Karpas-422 (cell line): ENCODE measurements around the gene OPCML. TPM values are rescaled to one million over a fixed set of nuclear protein-coding genes. Genes with fewer than 3 reads are reported as not detected.

ENCODE experiments used
- DNase-seq: peaks from one replicate; pipeline ENCODE4 v3.0.0-alpha.2; 2015
- H2AFZ ChIP-seq: fragments of 200-600 bp; sonication (generic); 2 replicates; pipeline ENCODE4 v1.6.1; 2014; ENCODE audit warnings: antibody characterized with exemption, low read length, mixed read lengths
- H3K27ac ChIP-seq: fragments of 200-600 bp; sonication (generic); 2 replicates; pipeline ENCODE4 v1.5.1; 2014; ENCODE audit warnings: mild to moderate bottlenecking, low read length, moderate library complexity
- H3K27me3 ChIP-seq: fragments of 200-600 bp; sonication (generic); 2 replicates; pipeline ENCODE4 v1.6.1; 2014; ENCODE audit warnings: low read length, mixed read lengths
- H3K36me3 ChIP-seq: fragments of 200-600 bp; sonication (generic); 2 replicates; pipeline ENCODE4 v1.6.1; 2014; ENCODE audit warnings: low read length, mixed read lengths; ENCODE audit not compliant: insufficient read depth
- H3K4me1 ChIP-seq: fragments of 200-600 bp; sonication (generic); 2 replicates; pipeline ENCODE4 v1.6.1; 2014; ENCODE audit warnings: mild to moderate bottlenecking, low read length, mixed read lengths
- H3K4me2 ChIP-seq: fragments of 200-600 bp; sonication (generic); 2 replicates; pipeline ENCODE4 v1.6.1; 2014; ENCODE audit warnings: low read length, low read depth, mild to moderate bottlenecking; ENCODE audit not compliant: poor library complexity, severe bottlenecking
- H3K4me3 ChIP-seq: fragments of 200-600 bp; sonication (generic); 2 replicates; pipeline ENCODE4 v1.5.1; 2014; ENCODE audit warnings: mild to moderate bottlenecking, antibody characterized with exemption, low read length, mixed read lengths
- H3K79me2 ChIP-seq: fragments of 200-600 bp; sonication (generic); 2 replicates; pipeline ENCODE4 v1.6.1; 2014; ENCODE audit warnings: mild to moderate bottlenecking, low read length, mixed read lengths
- H3K9ac ChIP-seq: fragments of 200-600 bp; sonication (generic); 2 replicates; pipeline ENCODE4 v1.6.0; 2014; ENCODE audit warnings: low read length
- H3K9me2 ChIP-seq: fragments of 200-600 bp; sonication (generic), shearing (Covaris generic); replicated peaks from 2 replicates; pipeline ENCODE4 v1.6.0; 2014; ENCODE audit warnings: mild to moderate bottlenecking, low read length, moderate library complexity; ENCODE audit not compliant: insufficient read depth
- H3K9me3 ChIP-seq: fragments of 300-700, 200-600 bp; sonication (generic); 2 replicates; pipeline ENCODE4 v1.6.1; 2014; ENCODE audit warnings: low read length, mixed read lengths
- H4K20me1 ChIP-seq: fragments of 200-600 bp; sonication (generic); 2 replicates; pipeline ENCODE4 v1.6.1; 2014; ENCODE audit warnings: mild to moderate bottlenecking, antibody characterized with exemption, low read length, low read depth; ENCODE audit not compliant: insufficient read depth
- total RNA-seq: library from RNA; depleted of rRNA; stranded (reverse); fragments of >200 nt; shearing (Covaris generic); gene quantifications from 2 replicates; pipeline ENCODE4 v1.2.3, GENCODE V29; 2014; ENCODE audit warnings: low replicate concordance

OPCML gene
- total RNA-seq, 1 experiment from 2014 or later = not detected

- H4K20me1 ChIP-seq = no peaks in the 10 kb centered on the region
- H3K9ac ChIP-seq = no peak overlapping the region
- no peak overlapping the region for H3K4me3 ChIP-seq
- H3K4me2 ChIP-seq = no peak overlapping the region
- H3K27me3 ChIP-seq = no peaks in the 10 kb centered on the region
- no peaks in the 10 kb centered on the region for H3K4me1 ChIP-seq
- no peak overlapping the region for H3K27ac ChIP-seq
- H3K9me3 ChIP-seq = no peaks in the 10 kb centered on the region
- H3K79me2 ChIP-seq = no peaks in the 10 kb centered on the region
- DNase-seq = no peak
- H3K9me2 ChIP-seq = no peaks in the 10 kb centered on the region
- H2AFZ ChIP-seq = no peak overlapping the region
- H3K36me3 ChIP-seq = no peaks in the 10 kb centered on the region
These were observed 891.3 kb downstream of the OPCML start for GRCh38 chr11:132640952-132641351.

GRCh38 chr11:132639986-132640385 is 892.3 kb downstream of the OPCML start:
- H3K27me3 ChIP-seq = no peaks in the 10 kb centered on the region
- no peak overlapping the region for H3K4me2 ChIP-seq
- no peak overlapping the region for H3K4me3 ChIP-seq
- no peaks in the 10 kb centered on the region for H3K79me2 ChIP-seq
- H3K4me1 ChIP-seq = no peaks in the 10 kb centered on the region
- no peak for DNase-seq
- H2AFZ ChIP-seq = no peak overlapping the region
- H3K9ac ChIP-seq = no peak overlapping the region
- no peaks in the 10 kb centered on the region for H3K9me2 ChIP-seq
- H3K9me3 ChIP-seq = no peaks in the 10 kb centered on the region
- H3K36me3 ChIP-seq = no peaks in the 10 kb centered on the region
- H3K27ac ChIP-seq = no peak overlapping the region
- H4K20me1 ChIP-seq = no peaks in the 10 kb centered on the region

- no peak overlapping the region for H3K4me3 ChIP-seq
- H3K4me2 ChIP-seq = no peak overlapping the region
- no peaks in the 10 kb centered on the region for H3K9me2 ChIP-seq
- H3K79me2 ChIP-seq = no peaks in the 10 kb centered on the region
- no peaks in the 10 kb centered on the region for H3K9me3 ChIP-seq
- H2AFZ ChIP-seq = no peak overlapping the region
- DNase-seq = no peak
- H3K4me1 ChIP-seq = no peaks in the 10 kb centered on the region
- no peak overlapping the region for H3K27ac ChIP-seq
- no peaks in the 10 kb centered on the region for H3K36me3 ChIP-seq
- no peak overlapping the region for H3K9ac ChIP-seq
- no peaks in the 10 kb centered on the region for H3K27me3 ChIP-seq
- H4K20me1 ChIP-seq = no peaks in the 10 kb centered on the region
These were observed 892.9 kb downstream of the OPCML start for GRCh38 chr11:132639403-132639802.

- Histone ChIP-seq H3K36me3 (no peaks in the 10 kb centered on the region), H3K9me3 (no peaks in the 10 kb centered on the region), H3K4me1 (no peaks in the 10 kb centered on the region), H3K27me3 (no peaks in the 10 kb centered on the region), H3K27ac (no peak overlapping the region), H3K9me2 (no peaks in the 10 kb centered on the region), H3K4me3 (no peak overlapping the region), H3K4me2 (no peak overlapping the region), H3K9ac (no peak overlapping the region), H4K20me1 (no peaks in the 10 kb centered on the region), H3K79me2 (no peaks in the 10 kb centered on the region), H2AFZ (no peak overlapping the region)
- no peak for DNase-seq
These were observed 893.9 kb downstream of the OPCML start for GRCh38 chr11:132638423-132638822.

DNA sequence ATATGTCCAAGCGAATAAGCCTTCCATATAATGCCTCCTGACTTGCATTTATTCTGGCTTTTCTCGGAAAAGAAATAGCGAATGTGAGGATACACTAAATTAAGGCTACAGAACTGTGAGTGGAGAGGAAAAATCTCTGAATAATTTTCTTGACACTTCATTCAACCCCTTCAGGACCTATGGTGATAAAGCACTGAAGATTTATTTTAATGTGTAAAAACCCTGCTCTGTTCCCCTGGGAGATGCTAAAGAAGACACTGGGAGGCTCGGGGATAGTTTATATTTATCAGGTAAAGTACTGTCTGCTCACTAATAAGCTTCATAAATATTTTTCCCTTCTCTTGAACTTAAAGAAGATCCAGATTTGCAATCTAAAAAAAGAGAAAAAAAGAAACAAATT is 895.8 kb downstream of the OPCML start:
- Histone ChIP-seq H3K9me2 (no peaks in the 10 kb centered on the region), H3K4me3 (no peak overlapping the region), H2AFZ (no peak overlapping the region), H3K4me2 (no peak overlapping the region), H3K4me1 (no peaks in the 10 kb centered on the region), H4K20me1 (no peaks in the 10 kb centered on the region), H3K36me3 (no peaks in the 10 kb centered on the region), H3K27me3 (no peaks in the 10 kb centered on the region), H3K27ac (no peak overlapping the region), H3K79me2 (no peaks in the 10 kb centered on the region), H3K9ac (no peak overlapping the region), H3K9me3 (no peaks in the 10 kb centered on the region)
- no peak for DNase-seq

DNA sequence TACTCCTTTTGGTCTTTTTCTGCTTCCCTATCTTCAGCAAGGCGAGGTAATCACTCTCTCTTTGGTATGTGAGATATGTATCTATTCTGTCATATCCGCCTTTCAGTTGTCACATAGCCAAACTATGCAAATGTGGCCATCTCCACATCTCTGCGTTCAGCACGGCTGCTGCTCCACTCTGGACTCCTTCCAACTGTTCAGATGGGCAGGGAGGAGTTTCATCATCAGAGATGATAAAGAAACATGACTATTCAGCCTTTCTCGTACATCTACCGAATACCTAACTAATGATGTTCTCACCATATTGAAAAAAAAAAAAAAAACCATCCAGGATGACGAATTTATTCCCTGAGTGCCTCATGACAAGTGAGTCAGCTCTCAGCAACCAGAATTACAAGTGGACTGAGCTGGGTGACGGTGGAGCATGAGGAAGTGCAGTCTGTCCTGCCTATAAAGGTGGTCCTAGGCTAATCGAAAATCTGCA is 899.6 kb downstream of the OPCML start:
- no peak for DNase-seq
- H3K9me2 ChIP-seq = no peaks in the 10 kb centered on the region
- H3K79me2 ChIP-seq = no peaks in the 10 kb centered on the region
- no peaks in the 10 kb centered on the region for H3K9me3 ChIP-seq
- no peak overlapping the region for H2AFZ ChIP-seq
- H3K36me3 ChIP-seq = no peaks in the 10 kb centered on the region
- H3K27ac ChIP-seq = no peak overlapping the region
- no peak overlapping the region for H3K9ac ChIP-seq
- H3K4me3 ChIP-seq = no peak overlapping the region
- no peaks in the 10 kb centered on the region for H3K27me3 ChIP-seq
- no peak overlapping the region for H3K4me2 ChIP-seq
- H3K4me1 ChIP-seq = no peaks in the 10 kb centered on the region
- no peaks in the 10 kb centered on the region for H4K20me1 ChIP-seq

- Histone ChIP-seq H4K20me1 (no peaks in the 10 kb centered on the region), H3K9me2 (no peaks in the 10 kb centered on the region), H2AFZ (no peak overlapping the region), H3K36me3 (no peaks in the 10 kb centered on the region), H3K9ac (no peak overlapping the region), H3K9me3 (no peaks in the 10 kb centered on the region), H3K4me3 (no peak overlapping the region), H3K27ac (no peak overlapping the region), H3K4me1 (no peaks in the 10 kb centered on the region), H3K4me2 (no peak overlapping the region), H3K27me3 (no peaks in the 10 kb centered on the region), H3K79me2 (no peaks in the 10 kb centered on the region)
- no peak for DNase-seq
These were observed 900.3 kb downstream of the OPCML start for GRCh38 chr11:132631989-132632388.

GRCh38 chr11:132627981-132628380 is 904.3 kb downstream of the OPCML start:
- H3K9ac ChIP-seq = no peak overlapping the region

DNA sequence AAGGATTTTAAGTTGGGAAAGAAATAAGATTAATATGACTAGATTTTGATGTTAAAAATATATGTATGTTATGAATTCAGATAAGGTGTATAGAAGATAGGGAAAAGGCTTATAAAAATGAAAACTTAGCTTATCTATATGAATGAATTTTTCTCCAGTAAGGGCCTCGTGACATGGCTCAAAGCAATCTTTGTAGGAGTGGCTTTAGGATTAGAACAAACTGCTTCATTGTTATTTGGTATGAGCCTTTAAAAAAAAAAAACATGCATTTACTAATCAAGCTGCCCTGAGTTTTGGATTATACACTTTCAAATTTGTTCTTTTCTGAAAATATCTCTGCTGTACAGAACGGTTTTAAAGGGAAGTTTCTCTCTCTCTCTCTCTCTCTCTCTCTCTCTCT is 905.9 kb downstream of the OPCML start:
- Histone ChIP-seq H3K27ac (no peak overlapping the region), H3K36me3 (no peaks in the 10 kb centered on the region), H3K4me3 (no peak overlapping the region), H3K4me1 (no peaks in the 10 kb centered on the region), H3K9me3 (no peaks in the 10 kb centered on the region), H3K27me3 (no peaks in the 10 kb centered on the region), H3K79me2 (no peaks in the 10 kb centered on the region), H3K9me2 (no peaks in the 10 kb centered on the region), H3K4me2 (no peak overlapping the region), H2AFZ (no peak overlapping the region), H4K20me1 (no peaks in the 10 kb centered on the region), H3K9ac (no peak overlapping the region)
- DNase-seq = no peak

More at GRCh38 chr11:132627981-132628380, 904.3 kb downstream of the OPCML start:
- Histone ChIP-seq H3K9me3 (no peaks in the 10 kb centered on the region), H3K9me2 (no peaks in the 10 kb centered on the region), H2AFZ (no peak overlapping the region), H4K20me1 (no peaks in the 10 kb centered on the region), H3K27ac (no peak overlapping the region), H3K4me3 (no peak overlapping the region), H3K4me2 (no peak overlapping the region), H3K27me3 (no peaks in the 10 kb centered on the region), H3K79me2 (no peaks in the 10 kb centered on the region), H3K36me3 (no peaks in the 10 kb centered on the region), H3K4me1 (no peaks in the 10 kb centered on the region)
- no peak for DNase-seq
